Vagina (tissue), 2 donors: ENCODE data around the gene CWC22. TPM values are rescaled to one million over a fixed set of nuclear protein-coding genes. Genes with fewer than 3 reads are reported as not detected.

ENCODE experiments used
- DNase-seq, 2 donors: peaks; one replicate each; pipeline ENCODE4 v3.0.0-alpha.2; 2017; ENCODE audit errors: extremely low spot score in 2 of 2
- H3K27ac ChIP-seq: fragments of 200-600 bp; sonication (generic); one replicate; pipeline ENCODE4 v1.5.1; 2019
- H3K27me3 ChIP-seq: fragments of 200-600 bp; sonication (generic); one replicate; pipeline ENCODE4 v1.5.1; 2019
- H3K36me3 ChIP-seq, 2 donors: fragments of 200-600 bp; sonication (generic); one replicate each; pipeline ENCODE4 v1.5.1; 2017 to 2019
- H3K4me1 ChIP-seq: fragments of 200-600 bp; sonication (generic); one replicate; pipeline ENCODE4 v1.5.1; 2019
- H3K4me3 ChIP-seq, 2 donors: fragments of 200-600 bp; sonication (generic); 1 replicate in 1 of 2; 2 replicates in 1 of 2; pipeline ENCODE4 v1.5.1; 2016 to 2019
- H3K9me3 ChIP-seq: fragments of 200-600 bp; sonication (generic); one replicate; pipeline ENCODE4 v1.5.1; 2019
- POLR2A ChIP-seq, 2 donors: fragments of 450-650 bp; IDR thresholded peaks; one replicate each; pipeline ENCODE4 v1.6.1; 2017; ENCODE audit warnings: antibody characterized with exemption in 2 of 2, mild to moderate bottlenecking in 2 of 2, moderate library complexity in 2 of 2
- POLR2AphosphoS5 ChIP-seq, 2 donors: sonication (generic); formaldehyde crosslinking; IDR thresholded peaks; one replicate each; pipeline ENCODE4 v1.9.0; 2017; ENCODE audit warnings: antibody characterized with exemption in 2 of 2, mild to moderate bottlenecking in 2 of 2, low read depth in 1 of 2; ENCODE audit not compliant: insufficient read depth in 1 of 2
- intact Hi-C: fragments of 100-400 bp; cut with DNase I; formaldehyde crosslinking; loops from one replicate; pipeline ENCODE4 v1.15.1; 2023
- small RNA-seq: library from RNA; depleted of rRNA; stranded (forward); fragments of <200 nt; gene quantifications from one replicate; pipeline ENCODE3, GENCODE V24; 2016
- total RNA-seq: library from RNA; depleted of rRNA; stranded (reverse); fragments of >200 nt; gene quantifications from one replicate; pipeline ENCODE4 v1.2.3, GENCODE V29; 2016
- TF ChIP-seq, protein P1 (sequence below), 3 experiments: fragments of 450-650 bp in 2 of 3; fragments of 200-600 bp in 1 of 3; sonication (generic) in 1 of 3; IDR thresholded peaks; one replicate each; pipeline ENCODE4 v1.5.1; 2017 to 2019; ENCODE audit warnings: antibody characterized with exemption in 3 of 3, mild to moderate bottlenecking in 2 of 3, moderate library complexity in 2 of 3

CWC22 gene
- total RNA-seq, 1 donor from 2014 or later: 17.2 TPM

DNA sequence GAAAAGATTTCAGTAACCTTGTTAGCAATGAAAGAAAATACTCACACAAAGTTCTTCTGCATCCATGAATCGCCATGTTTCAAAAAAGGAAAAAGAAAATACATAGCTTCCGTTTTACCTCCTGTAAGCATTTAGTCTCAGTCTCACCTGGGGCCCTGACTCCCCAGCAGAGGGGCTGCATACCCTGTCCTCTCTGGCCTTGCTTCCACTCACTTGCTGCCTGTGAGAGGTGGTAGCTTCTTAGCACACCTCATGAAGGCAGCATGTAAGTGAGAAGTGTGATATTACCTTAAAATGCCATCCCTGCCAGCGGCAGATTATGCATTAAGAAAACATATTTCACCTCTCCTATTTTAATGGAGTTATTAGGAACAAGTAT, 96.4 kb downstream of the CWC22 start:
- intact Hi-C loops: no loop called here
- no peak overlapping the region for H3K4me3 ChIP-seq
- no peak for TF ChIP-seq POLR2A (IDR thresholded peaks at IDR 0.05)
- no peaks in the 10 kb centered on the region for H3K36me3 ChIP-seq
- DNase-seq: no peak
- no peaks in the 10 kb centered on the region for H3K9me3 ChIP-seq
- H3K27me3 ChIP-seq: no peaks in the 10 kb centered on the region
- no peak overlapping the region for H3K27ac ChIP-seq
- no peaks in the 10 kb centered on the region for H3K4me1 ChIP-seq

DNA sequence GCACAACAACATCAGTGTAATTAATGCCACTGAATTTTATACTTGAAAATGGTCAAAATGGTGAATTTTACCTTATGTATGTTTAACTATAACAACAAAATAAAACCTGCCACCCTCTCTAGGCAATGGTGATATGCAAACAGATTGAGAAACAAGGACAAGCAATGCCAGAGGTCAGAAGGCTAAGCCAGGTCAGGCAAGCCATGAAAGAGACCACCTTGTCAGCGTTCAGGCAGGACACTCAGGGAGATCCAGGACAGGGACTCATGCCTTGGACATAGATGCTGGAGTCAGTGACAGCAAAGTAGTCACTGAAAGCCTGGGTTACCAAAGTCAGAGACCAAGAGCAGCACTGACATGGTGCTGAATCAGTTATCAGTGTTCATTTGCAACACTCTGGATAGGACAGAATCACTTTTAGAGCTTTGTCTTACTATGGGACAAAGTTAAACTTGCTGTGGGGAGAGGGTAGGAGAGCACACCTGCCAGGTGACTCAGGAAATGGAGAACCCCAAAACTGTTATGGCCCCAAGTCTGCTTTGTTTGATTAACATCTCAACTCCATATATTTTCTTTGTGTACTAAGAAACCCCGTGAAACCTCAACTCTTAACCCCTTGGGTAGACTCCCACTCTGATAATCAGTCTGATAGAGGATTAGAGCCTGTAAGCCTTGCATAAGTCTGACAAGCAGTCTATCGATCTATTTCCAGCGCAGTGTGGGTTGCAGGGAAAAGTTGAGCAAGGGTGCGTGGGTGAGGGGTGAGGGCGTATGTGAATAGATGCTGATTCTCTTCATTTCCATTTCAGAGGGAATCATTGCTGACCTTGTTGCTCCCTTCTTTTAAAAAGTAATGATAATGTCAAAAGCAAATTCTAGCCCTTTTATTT, 97.0 kb downstream of the CWC22 start:
- no peaks in the 10 kb centered on the region for H3K9me3 ChIP-seq
- no peak overlapping the region for H3K27ac ChIP-seq
- H3K36me3 ChIP-seq: no peaks in the 10 kb centered on the region
- no peak overlapping the region for H3K4me3 ChIP-seq
- DNase-seq: no peak
- no peaks in the 10 kb centered on the region for H3K27me3 ChIP-seq
- TF ChIP-seq POLR2A (IDR thresholded peaks at IDR 0.05): no peak
- no peak for TF ChIP-seq POLR2AphosphoS5 (IDR thresholded peaks at IDR 0.05; ENCODE audit: insufficient read depth in 1 of 2, low read depth in 1 of 2)
- TF ChIP-seq, protein P1, sequence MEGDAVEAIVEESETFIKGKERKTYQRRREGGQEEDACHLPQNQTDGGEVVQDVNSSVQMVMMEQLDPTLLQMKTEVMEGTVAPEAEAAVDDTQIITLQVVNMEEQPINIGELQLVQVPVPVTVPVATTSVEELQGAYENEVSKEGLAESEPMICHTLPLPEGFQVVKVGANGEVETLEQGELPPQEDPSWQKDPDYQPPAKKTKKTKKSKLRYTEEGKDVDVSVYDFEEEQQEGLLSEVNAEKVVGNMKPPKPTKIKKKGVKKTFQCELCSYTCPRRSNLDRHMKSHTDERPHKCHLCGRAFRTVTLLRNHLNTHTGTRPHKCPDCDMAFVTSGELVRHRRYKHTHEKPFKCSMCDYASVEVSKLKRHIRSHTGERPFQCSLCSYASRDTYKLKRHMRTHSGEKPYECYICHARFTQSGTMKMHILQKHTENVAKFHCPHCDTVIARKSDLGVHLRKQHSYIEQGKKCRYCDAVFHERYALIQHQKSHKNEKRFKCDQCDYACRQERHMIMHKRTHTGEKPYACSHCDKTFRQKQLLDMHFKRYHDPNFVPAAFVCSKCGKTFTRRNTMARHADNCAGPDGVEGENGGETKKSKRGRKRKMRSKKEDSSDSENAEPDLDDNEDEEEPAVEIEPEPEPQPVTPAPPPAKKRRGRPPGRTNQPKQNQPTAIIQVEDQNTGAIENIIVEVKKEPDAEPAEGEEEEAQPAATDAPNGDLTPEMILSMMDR (IDR thresholded peaks at IDR 0.05): no peak
- no peaks in the 10 kb centered on the region for H3K4me1 ChIP-seq
- intact Hi-C loops: no loop called here

DNA sequence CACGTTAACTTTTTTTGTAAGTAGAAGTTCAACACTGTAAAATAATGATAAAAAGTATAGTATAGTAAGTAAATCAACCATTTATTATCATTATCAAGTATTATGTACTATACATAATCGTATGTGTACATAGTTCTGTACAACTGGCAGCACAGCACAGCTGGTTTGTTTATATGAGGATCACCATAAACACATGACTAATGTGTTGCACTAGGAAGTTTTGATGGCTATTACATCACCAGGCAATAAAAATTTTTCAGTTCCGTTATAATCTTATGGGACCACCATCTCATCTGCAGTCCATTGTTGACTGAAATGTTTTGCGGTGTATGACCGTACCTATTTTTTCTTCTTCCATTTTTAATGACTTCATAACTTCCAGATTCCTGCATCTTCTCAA, 106.4 kb downstream of the CWC22 start:
- Histone ChIP-seq H3K9me3 (no peaks in the 10 kb centered on the region), H3K27me3 (no peaks in the 10 kb centered on the region), H3K4me3 (no peak overlapping the region), H3K36me3 (no peaks in the 10 kb centered on the region), H3K4me1 (no peaks in the 10 kb centered on the region), H3K27ac (no peak overlapping the region)
- DNase-seq: no peak
- TF ChIP-seq POLR2A (IDR thresholded peaks at IDR 0.05) (no peak), POLR2AphosphoS5 (IDR thresholded peaks at IDR 0.05; ENCODE audit: insufficient read depth in 1 of 2, low read depth in 1 of 2) (no peak)
- TF ChIP-seq, protein P1 (IDR thresholded peaks at IDR 0.05): no peak
- intact Hi-C loops: no loop called here

DNA sequence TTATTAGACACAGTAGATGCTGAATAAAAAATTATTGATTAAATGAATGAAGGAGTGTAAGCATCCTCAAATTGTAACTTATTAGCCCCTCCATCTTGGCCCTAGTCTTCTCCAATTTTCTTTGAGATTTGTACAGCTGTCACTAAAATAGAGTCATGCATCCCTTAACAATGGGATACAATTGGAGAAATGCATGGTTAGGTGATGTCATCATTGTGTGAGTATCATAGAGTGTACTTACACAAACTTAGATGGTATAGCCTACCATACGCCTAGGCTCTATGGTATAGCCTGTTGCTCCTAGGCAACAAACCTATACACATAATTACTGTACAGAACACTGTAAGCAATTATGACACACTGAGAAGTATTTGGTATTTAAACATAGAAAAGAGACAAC, 107.4 kb downstream of the CWC22 start:
- intact Hi-C loops: no loop called here
- Histone ChIP-seq H3K4me3 (no peak overlapping the region), H3K27me3 (no peaks in the 10 kb centered on the region), H3K9me3 (no peaks in the 10 kb centered on the region), H3K27ac (no peak overlapping the region), H3K36me3 (no peaks in the 10 kb centered on the region), H3K4me1 (no peaks in the 10 kb centered on the region)
- DNase-seq: no peak
- TF ChIP-seq, protein P1 (IDR thresholded peaks at IDR 0.05): no peak

DNA sequence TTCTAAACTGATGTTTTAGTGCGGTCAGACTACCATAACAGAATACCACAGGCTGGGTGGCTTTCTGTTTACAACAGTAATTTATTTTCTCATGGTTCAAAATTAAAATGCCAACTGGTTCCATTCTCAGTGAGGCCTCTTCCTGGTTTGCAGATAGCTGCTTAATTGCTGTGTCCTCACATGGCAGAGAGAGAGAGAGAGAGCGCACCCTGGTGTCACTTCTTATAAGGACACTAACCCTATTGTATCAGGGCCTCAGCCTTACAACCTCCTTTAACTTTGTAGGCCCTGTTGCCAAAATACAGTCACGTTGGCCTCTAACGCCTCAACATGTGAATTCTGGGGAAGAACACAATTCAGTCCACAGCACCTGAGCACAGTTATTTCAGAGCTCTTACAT, 108.2 kb downstream of the CWC22 start:
- H3K36me3 ChIP-seq: no peaks in the 10 kb centered on the region
- no peaks in the 10 kb centered on the region for H3K27me3 ChIP-seq
- H3K4me3 ChIP-seq: no peak overlapping the region
- intact Hi-C loops: no loop called here
- no peaks in the 10 kb centered on the region for H3K4me1 ChIP-seq
- DNase-seq: no peak
- TF ChIP-seq, protein P1 (IDR thresholded peaks at IDR 0.05): no peak
- TF ChIP-seq POLR2A (IDR thresholded peaks at IDR 0.05) (no peak), POLR2AphosphoS5 (IDR thresholded peaks at IDR 0.05; ENCODE audit: insufficient read depth in 1 of 2, low read depth in 1 of 2) (no peak)
- no peak overlapping the region for H3K27ac ChIP-seq
- H3K9me3 ChIP-seq: no peaks in the 10 kb centered on the region

Small RNA genes lying within 50 kb of the gene (small RNA-seq; reads per million reads assigned to genes)
- gene RF00416: not detected

Other genes with a start within 250 kb of the CWC22 start
- gene ZNF385B, start 145.7 kb downstream of the CWC22 start, total RNA-seq: 11.5 TPM